GM18520 (cell line): Measurements from ENCODE around the gene QRFP.
"Not testable (repeated sequence)": the region's sequence is repeated elsewhere in the genome, so short reads cannot be mapped to it uniquely, and the experiment has no call there.

Experiments used
- ATAC-seq: cut with Tn5 transposase; IDR thresholded peaks from one replicate; pipeline ENCODE4 v1.9.1; 2021; ENCODE audit not compliant: unreplicated experiment

The QRFP gene

GRCh38 chr9:130920233-130920632 is 23.6 kb upstream of the QRFP start:
- ATAC-seq, result no peak

DNA sequence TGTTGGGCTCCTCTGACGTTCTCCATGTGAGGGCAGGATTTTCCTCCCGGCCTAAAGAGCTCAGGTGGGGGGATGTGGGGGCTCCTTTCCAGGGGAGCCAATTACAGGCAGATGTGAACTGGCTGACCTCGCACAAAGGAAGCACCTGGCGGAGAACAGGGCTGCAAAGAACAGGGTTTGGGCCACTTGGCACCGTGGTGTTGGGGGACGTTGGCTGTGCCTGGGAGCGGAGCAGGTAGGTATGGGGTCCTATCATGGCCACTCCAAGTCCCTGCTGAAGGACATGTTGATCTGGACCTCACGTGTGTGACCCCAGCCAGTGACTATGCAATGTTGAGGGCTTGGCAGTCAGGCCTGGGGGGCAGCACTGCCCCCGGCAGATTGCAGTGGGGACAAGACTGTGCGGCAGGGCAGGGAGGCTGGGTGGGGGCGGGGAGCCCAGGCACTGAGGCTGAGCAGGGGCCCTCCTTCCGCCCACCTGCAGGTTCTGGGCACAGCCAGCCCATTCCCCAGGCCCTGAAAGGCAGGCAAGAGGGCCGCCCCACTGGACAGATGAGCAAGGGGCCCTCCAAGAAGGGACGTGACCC is 23.0 kb upstream of the QRFP start:
- ATAC-seq, result no peak

DNA sequence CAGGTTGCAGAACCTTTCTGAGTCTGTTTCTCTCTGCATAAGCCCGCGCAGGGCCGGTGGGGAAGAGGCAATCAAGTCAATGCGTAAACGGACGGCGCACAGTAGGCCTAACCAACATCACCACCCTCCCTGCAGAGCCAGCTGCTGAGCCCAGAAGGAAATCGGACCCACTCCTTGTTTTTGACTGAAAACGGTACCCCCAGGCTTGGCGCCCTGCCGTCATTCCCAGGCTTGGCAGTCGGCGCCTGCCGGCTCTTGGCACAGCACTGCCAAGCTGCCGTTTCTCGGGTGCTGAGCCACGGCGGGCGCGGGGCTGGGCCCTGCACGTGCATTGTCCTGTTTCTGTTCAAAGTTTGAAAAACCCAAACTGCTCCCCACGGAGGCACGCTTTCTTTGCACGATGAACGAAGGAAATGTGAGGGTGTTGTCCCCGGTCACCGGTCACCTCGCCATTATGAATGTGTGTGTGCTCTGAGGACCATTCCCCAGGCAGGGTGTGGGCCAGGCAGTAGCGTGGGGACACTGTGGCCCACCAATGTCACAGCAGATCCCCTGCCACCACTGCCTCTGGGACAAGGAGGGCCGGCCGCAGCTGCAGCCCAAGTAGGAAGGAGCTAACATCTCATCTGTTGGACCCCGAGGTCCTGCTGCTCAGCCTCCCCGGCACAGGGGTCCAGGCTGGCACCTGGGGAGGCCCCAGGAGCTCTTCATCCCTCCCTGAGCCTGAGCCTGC is 22.4 kb upstream of the QRFP start:
- ATAC-seq, result no peak

DNA sequence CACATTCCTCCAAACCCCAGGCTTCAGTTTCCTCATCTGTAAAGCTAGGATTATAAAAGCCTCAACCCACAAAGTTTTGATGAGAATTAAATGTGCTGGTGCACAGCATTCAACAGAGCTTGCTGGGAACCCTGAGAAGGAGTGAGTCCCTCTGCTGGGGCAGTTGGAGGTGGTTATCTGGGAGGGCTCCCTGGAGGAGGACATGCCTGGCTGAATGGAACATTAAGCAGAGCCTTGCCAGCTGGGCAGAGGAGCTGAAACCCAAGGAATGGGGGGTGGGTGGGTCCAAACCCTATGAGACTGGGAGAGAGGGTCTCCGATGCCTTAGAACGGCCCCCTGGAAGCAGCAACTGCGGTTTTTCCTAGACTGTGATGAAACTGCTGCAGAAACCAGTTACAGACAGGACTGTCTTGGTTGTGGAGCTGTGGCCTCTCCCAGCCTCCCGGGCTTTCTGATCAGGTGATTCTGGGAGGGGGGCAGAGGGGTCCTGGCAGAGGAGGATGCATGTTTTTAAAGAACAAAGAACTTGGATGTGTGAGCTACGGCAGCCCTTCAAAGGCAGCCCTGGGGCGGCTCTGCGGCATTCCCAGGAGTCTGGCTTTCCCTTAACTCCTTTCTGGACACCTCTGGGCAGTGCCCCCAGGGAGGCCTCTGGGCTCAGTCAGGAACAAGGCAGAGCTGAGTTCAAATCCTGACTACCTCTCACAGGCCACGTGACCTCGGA is 21.7 kb upstream of the QRFP start:
- no peak for ATAC-seq

DNA sequence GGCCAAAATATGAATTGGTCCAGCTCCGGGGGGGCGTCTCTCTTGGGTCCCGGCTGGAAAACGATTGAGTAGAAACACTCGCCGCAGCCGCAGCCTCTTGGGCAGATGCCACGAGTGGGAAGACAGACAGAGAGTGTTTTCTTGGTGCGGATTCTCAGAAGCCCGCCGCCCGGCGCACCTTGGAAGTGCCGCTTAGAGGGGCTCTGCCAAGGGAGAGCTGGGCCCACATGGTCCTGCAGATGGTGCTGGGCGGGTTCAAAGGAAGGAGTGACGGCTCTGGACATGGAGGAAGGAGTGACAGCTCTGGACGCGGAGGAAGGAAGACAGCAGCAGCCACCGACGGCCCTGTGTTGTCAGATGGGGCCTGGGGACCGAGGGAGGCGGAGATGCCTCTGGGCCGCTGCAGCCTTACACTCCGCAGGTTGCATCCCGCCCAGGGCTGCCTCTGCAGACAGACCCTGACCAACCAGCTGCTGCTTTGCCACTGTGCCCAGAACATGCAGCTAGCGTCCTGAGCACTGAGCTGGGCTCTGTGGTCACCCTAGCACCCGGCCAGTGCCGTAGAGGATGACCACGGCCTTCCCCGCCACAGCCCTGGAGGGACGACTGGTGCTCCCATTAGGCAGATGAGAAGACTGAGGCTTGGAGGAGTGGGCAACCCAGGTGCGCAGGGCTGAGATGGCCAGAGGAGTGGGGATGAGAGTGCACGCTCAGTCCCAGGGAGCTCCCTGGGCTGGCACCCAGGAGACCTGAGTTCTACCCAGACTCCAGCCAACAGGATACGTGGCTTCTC is 20.8 kb upstream of the QRFP start:
- ATAC-seq, result no peak

DNA sequence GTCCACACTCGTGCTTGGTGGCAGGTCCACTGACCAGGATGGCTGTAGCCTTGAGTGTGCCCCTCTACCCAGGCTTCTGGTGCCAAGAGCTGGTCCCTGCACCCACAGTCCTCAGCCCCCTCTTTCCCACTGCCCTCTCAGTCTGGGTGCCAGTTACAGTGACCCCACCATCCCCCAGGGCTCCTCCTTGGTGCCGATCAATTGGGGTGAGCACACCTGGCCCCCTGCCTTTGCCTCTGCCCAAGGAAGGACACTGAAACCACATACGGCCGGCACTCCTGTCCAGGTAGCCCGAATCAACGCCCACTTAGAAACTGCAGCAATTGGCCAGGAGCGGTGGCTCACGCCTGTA is 18.5 kb upstream of the QRFP start:
- ATAC-seq, result no peak

GRCh38 chr9:130914417-130915095 is 17.9 kb upstream of the QRFP start:
- no peak for ATAC-seq

DNA sequence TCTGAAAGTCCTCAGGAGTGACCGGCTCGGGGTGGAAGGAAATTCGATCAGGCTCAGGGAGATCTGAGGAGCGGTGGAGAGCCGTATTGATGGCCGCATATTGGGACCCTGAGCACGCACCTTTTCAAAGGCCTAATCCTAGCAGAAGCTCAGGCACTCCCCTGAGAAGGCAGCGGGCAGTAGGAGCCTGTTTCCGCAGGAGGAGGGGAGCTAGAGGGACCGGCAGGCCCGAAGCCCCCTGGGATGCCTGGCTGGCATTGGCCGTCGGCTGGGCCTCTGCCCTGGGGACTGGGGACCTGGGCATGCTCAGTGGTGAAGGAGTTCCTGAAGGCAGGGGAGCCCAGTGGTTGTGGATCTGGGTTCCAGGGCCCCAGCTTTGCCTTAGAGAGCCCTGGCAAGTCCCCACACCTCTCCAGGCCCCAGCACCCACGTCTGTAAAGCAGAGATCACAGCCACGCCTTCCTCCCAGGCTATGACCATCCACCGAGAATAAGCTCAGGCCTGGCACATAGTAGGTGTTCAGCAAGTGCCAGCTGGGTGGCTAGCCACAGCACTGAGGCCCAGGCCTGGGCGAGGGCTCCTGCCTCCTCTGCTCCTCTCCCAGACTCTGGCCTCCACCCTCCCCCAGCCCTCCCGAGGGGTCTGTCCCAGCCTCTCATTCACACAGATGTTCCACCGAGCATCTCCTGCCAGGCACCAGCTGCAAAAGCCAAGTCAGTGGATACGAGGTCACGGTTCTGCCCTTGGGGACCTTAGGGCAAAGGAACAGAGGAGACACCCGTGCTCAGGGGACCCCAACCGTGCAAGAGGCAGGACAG is 17.2 kb upstream of the QRFP start:
- no peak for ATAC-seq

DNA sequence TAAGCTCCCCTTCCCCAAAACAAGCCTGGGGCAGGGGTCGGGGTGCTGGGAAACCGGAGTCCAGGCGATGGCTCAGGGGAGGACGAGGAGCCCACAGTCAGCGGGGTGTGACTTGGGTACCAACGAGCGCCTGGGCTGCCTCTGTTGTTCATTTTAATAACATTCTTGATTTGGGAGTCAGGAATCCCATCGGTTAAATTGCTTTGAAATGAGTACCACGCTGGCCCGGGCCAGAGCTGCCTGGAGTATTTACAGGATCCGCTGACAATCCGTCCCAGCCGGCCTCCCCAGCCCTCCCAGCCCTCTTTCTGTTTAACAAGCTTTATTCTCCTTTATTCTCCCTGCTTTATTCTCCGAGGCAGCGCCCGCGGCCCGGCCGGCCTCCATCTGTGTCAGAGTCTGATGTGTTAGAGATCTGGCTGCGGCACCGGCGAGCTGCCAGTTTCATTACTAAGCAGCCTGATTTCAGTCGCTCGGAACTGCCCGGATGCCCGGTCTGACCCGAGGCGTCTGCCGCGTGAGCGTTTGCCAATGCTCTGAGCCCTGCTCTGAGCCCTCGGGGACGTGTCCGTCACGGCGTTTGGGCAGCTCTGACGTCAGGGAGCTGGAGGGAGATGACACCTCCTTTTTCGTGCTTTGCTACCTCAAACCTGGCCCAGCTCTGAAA is 16.5 kb upstream of the QRFP start:
- no peak for ATAC-seq

- no peak for ATAC-seq
Measured at GRCh38 chr9:130911254-130912049, 14.8 kb upstream of the QRFP start.

GRCh38 chr9:130910670-130911069 is 14.1 kb upstream of the QRFP start:
- not testable (repeated sequence) for ATAC-seq

- ATAC-seq, result not testable (repeated sequence)
Measured at GRCh38 chr9:130910041-130910440, 13.4 kb upstream of the QRFP start.

GRCh38 chr9:130908878-130909355 is 12.3 kb upstream of the QRFP start:
- ATAC-seq, result no peak

GRCh38 chr9:130908146-130908877 is 11.7 kb upstream of the QRFP start:
- ATAC-seq, result no peak

GRCh38 chr9:130906735-130907416 is 10.3 kb upstream of the QRFP start:
- no peak for ATAC-seq

DNA sequence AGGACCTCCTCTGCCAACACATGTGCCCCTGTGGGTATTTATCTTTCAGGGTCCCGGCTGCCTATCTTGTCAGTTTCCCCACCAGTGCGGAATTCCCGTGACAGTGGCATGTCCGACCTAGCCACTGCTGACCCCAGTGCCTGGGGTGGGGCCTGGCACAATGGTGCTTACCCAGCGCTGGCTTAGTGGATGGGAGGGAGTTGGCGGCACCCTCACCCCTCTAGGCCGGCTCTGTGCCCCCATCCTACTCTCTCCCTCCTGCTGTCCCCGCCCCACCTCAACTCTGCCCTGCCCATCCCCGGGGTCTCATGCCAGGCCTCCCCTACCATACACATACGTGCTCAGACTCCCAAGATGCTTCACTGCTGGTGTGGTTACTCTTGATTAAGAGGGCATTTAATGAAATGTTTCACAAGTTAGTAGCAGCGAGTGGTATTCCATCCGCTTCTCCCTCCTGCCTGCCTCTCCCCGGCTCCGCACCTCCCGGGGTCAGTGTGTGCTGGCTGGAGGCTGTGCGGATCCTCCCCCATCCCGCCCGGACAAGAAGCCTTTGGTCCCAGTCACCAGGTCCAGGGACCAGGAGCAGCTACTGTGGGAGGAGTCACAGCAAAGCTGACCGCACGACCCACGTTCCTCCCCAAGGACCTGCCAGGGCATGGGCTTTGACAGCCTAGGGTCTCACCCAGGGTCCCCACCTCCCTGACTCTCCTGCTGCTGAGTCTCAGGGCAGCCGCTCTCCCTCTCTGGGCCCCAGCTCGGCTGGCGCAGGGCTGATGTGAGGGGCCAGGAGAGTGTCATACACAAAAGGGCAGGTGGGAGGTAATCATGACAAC is 9.5 kb upstream of the QRFP start:
- no peak for ATAC-seq
